OCI-LY3 (cell line): Measurements from ENCODE around the gene PSMA5.

Experiments
- CTCF ChIP-seq: fragments of 200-600, 300-600 bp; sonication (generic); IDR thresholded peaks from 2 replicates; pipeline ENCODE4 v1.5.1; 2014; ENCODE audit warnings: antibody characterized with exemption, low read length, low read depth
- EZH2phosphoT487 ChIP-seq: fragments of 200-600 bp; shearing (Covaris generic); IDR thresholded peaks from 2 replicates; pipeline ENCODE4 v1.6.1; 2018; ENCODE audit warnings: antibody characterized with exemption, mixed run types, low read depth

GRCh38 chr1:109373126-109373525 lies 53.1 kb downstream of the PSMA5 start:
- TF ChIP-seq CTCF (no peak), EZH2phosphoT487 (no peak)
